ENCODE measurements around the gene CDH23.

Gene CDH23

DNA sequence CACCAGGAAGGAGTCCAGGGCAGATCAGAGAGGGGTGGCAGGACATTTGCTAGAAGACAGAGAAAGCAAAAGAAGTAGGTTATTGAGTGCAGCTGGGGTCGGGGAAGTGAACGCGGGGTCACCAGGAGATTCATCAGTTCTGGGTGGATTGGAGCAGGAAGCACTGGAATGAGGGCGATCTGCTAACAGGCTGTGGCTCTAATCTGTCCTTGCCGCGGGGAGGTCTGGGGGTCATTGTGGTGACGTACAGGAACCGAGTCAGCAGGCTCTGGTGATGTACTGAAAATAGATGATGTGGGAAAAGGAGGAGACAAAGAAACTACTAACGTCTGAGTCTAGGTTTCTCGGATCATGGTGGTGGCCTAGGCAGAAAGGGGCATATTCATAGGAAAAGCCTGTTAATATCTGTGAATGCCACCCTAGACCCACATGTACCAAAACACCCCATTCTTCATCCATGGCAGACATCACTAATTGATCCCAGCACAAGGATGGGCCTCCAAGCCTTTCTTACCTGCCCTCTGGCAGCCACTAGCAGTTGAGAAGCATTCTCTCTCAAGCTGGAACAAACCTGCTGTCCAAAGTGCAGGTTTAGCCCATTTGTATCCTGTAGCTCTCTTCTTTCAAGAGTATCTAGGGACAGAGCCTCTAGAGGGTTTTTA lies 188.3 kb downstream of the CDH23 start:
- TF ChIP-seq CTCF (IDR thresholded peaks at IDR 0.05) (no peak), ZFX (IDR thresholded peaks at IDR 0.05; ENCODE audit: borderline replicate concordance) (no peak)
- no peak overlapping the region for H3K27ac ChIP-seq

DNA sequence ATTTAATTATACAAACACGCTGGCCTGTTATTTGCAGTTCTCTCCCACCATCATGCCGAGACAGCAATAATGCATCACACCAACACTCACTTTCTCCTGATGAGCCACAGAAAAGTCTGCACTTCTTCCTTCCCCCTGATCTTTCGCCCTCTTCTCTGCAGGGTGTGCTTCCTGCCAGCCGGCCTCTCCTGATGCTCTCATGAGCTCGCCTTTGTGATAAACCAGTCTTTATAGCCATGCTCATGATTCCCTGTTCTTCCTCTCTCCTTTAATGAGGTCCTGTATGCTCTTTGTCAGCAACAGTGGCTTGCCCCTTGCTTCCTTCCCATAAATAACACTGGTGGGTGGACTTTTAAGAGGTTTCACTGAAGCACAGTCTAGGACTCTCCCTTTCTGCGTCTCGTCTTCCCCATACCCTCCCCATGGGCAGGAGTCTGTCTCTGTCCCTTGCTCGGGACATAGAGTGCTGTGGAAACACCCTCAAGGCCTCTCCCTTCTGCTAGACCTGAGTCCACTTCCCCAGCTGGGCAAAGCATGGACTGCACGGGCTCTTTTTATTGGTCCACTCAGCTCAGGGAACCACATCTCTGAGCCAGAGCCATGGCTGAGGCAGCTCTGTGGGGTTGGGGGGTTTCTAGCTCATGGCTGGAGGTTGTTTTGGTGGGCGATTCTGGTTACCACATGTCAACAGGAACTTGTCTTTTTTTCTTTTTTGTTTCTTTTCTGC lies 189.0 kb downstream of the CDH23 start:
- no peak overlapping the region for H3K27ac ChIP-seq
- TF ChIP-seq ZFX (IDR thresholded peaks at IDR 0.05; ENCODE audit: borderline replicate concordance) (no peak), CTCF (IDR thresholded peaks at IDR 0.05) (no peak)

GRCh38 chr10:71587941-71588573 lies 191.3 kb downstream of the CDH23 start:
- H3K27ac ChIP-seq, result no peak overlapping the region
- TF ChIP-seq ZFX (IDR thresholded peaks at IDR 0.05; ENCODE audit: borderline replicate concordance), result no peak
- no peak for TF ChIP-seq CTCF (IDR thresholded peaks at IDR 0.05)

- H3K27ac ChIP-seq, result no peak overlapping the region
- no peak for TF ChIP-seq CTCF (IDR thresholded peaks at IDR 0.05)
- TF ChIP-seq ZFX (IDR thresholded peaks at IDR 0.05; ENCODE audit: borderline replicate concordance), result no peak
These were observed 192.0 kb downstream of the CDH23 start for GRCh38 chr10:71588685-71589084.

- H3K27ac ChIP-seq, result no peak overlapping the region
- TF ChIP-seq CTCF (IDR thresholded peaks at IDR 0.05) (no peak), ZFX (IDR thresholded peaks at IDR 0.05; ENCODE audit: borderline replicate concordance) (no peak)
These were observed 193.2 kb downstream of the CDH23 start for GRCh38 chr10:71589617-71590551.

DNA sequence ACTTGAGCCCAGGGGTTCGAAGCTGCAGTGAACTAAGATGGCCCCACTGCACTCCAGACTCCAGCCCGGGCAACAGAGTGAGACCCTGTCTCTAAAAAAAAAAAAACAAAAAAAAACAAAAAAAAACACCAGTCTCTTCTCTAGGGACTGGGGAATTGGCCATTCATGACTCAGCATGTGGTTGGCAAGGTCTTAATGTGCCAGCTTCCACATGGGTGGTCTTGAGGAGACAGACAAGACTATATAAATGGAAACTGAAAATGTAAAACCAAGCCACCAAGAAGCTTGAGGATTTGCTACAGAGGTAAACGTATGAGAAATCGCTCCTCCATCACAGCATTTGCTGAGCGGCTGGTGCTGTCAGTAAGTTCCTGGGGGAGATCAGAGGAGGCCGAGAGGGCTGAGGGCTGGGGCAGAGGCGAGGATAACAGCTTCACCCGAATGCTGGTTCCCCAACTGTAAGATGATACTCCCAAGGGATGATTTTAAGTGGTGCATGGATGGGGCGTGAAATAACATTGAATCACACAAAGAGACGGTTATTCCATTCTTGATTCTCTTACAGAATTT lies 194.1 kb downstream of the CDH23 start:
- H3K27ac ChIP-seq, result no peak overlapping the region
- TF ChIP-seq ZFX (IDR thresholded peaks at IDR 0.05; ENCODE audit: borderline replicate concordance) (no peak), CTCF (IDR thresholded peaks at IDR 0.05) (no peak)

Measured in 22Rv1 (cell line).